H9 (cell line): Measurements from ENCODE around the gene BRPF1. TPM values are rescaled to one million over a fixed set of nuclear protein-coding genes. Genes with fewer than 3 reads are reported as not detected.

ENCODE experiments used
- DNase-seq: peaks from one replicate; pipeline ENCODE4 v3.0.0-alpha.2; 2017
- H2AFZ ChIP-seq: one replicate; pipeline ENCODE4 v1.6.1; 2013; ENCODE audit warnings: mild to moderate bottlenecking, low read length, control low read depth, moderate library complexity
- H2AK5ac ChIP-seq: 2 replicates; pipeline ENCODE4 v1.6.1; 2013; ENCODE audit warnings: low read length, control low read depth, mixed read lengths; ENCODE audit not compliant: insufficient read length
- H2BK120ac ChIP-seq: one replicate; pipeline ENCODE4 v1.6.1; 2013; ENCODE audit warnings: low read depth, mild to moderate bottlenecking, low read length, control low read depth, inconsistent platforms; ENCODE audit not compliant: poor library complexity, severe bottlenecking
- H2BK12ac ChIP-seq: 2 replicates; pipeline ENCODE4 v1.6.1; 2013; ENCODE audit warnings: low read length, control low read depth, mixed read lengths, low read depth; ENCODE audit not compliant: insufficient read length
- H2BK15ac ChIP-seq: 2 replicates; pipeline ENCODE4 v1.6.1; 2013; ENCODE audit warnings: low read depth, low read length, control low read depth
- H2BK20ac ChIP-seq: one replicate; pipeline ENCODE4 v1.6.1; 2013; ENCODE audit warnings: low read depth, mild to moderate bottlenecking, low read length, control low read depth, inconsistent platforms; ENCODE audit not compliant: poor library complexity, severe bottlenecking
- H2BK5ac ChIP-seq: 2 replicates; pipeline ENCODE4 v1.6.1; 2013; ENCODE audit warnings: low read length, control low read depth, mixed read lengths; ENCODE audit not compliant: insufficient read length
- H3K14ac ChIP-seq: 2 replicates; pipeline ENCODE4 v1.6.1; 2013; ENCODE audit warnings: low read length, control low read depth; ENCODE audit not compliant: insufficient read depth
- H3K18ac ChIP-seq: 2 replicates; pipeline ENCODE4 v1.6.1; 2013; ENCODE audit warnings: low read depth, mild to moderate bottlenecking, mixed read lengths, low read length, control low read depth; ENCODE audit not compliant: insufficient read length
- H3K23ac ChIP-seq: 2 replicates; pipeline ENCODE4 v1.6.1; 2013; ENCODE audit warnings: low read length, control low read depth, mixed read lengths, low read depth; ENCODE audit not compliant: insufficient read length
- H3K23me2 ChIP-seq: 2 replicates; pipeline ENCODE4 v1.6.1; 2013; ENCODE audit warnings: low read depth, mild to moderate bottlenecking, mixed read lengths, low read length, control low read depth; ENCODE audit not compliant: insufficient read length, poor library complexity, severe bottlenecking
- H3K27ac ChIP-seq: 2 replicates; pipeline ENCODE4 v1.5.1; 2013; ENCODE audit warnings: low read length, control low read depth, mixed read lengths, low read depth; ENCODE audit not compliant: insufficient read length
- H3K27me3 ChIP-seq: 2 replicates; pipeline ENCODE4 v1.6.1; 2013; ENCODE audit warnings: low read length, control low read depth, inconsistent platforms; ENCODE audit not compliant: insufficient read depth
- H3K4ac ChIP-seq: 2 replicates; pipeline ENCODE4 v1.6.1; 2013; ENCODE audit warnings: low read depth, mild to moderate bottlenecking, control low read depth, inconsistent platforms, low read length, moderate library complexity
- H3K4me1 ChIP-seq: 2 replicates; pipeline ENCODE4 v1.6.1; 2013; ENCODE audit warnings: low read length, control low read depth, inconsistent platforms; ENCODE audit not compliant: insufficient read depth
- H3K4me2 ChIP-seq: 2 replicates; pipeline ENCODE4 v1.6.1; 2013; ENCODE audit warnings: low read length, control low read depth, mixed read lengths; ENCODE audit not compliant: insufficient read length, insufficient read depth
- H3K56ac ChIP-seq: 2 replicates; pipeline ENCODE4 v1.6.1; 2013; ENCODE audit warnings: low read depth, mild to moderate bottlenecking, mixed read lengths, low read length, control low read depth; ENCODE audit not compliant: insufficient read length
- H3K79me1 ChIP-seq: 2 replicates; pipeline ENCODE4 v1.6.1; 2013; ENCODE audit warnings: low read depth, mild to moderate bottlenecking, moderate library complexity, low read length, control low read depth, inconsistent platforms; ENCODE audit not compliant: insufficient read depth, poor library complexity, severe bottlenecking
- H3K79me2 ChIP-seq: 2 replicates; pipeline ENCODE4 v1.6.1; 2013; ENCODE audit warnings: low read length, control low read depth, inconsistent platforms; ENCODE audit not compliant: insufficient read depth
- H3K9ac ChIP-seq: 2 replicates; pipeline ENCODE4 v1.6.1; 2013; ENCODE audit warnings: low read length, control low read depth, mixed read lengths; ENCODE audit not compliant: insufficient read length; ENCODE audit errors: extremely low read depth
- H3K9me3 ChIP-seq: one replicate; pipeline ENCODE4 v1.6.1; 2013; ENCODE audit warnings: low read depth, low read length, inconsistent platforms; ENCODE audit not compliant: control insufficient read depth
- H3T11ph ChIP-seq: one replicate; pipeline ENCODE4 v1.6.1; 2013; ENCODE audit warnings: mild to moderate bottlenecking, low read length, control low read depth, inconsistent platforms
- H4K20me1 ChIP-seq: one replicate; pipeline ENCODE4 v1.6.1; 2013; ENCODE audit not compliant: control insufficient read depth, insufficient read length, insufficient read depth
- H4K5ac ChIP-seq: 2 replicates; pipeline ENCODE4 v1.6.1; 2013; ENCODE audit warnings: low read depth, mild to moderate bottlenecking, mixed read lengths, low read length, control low read depth; ENCODE audit not compliant: insufficient read length
- H4K8ac ChIP-seq: replicated peaks from 2 replicates; pipeline ENCODE4 v1.6.1; 2013; ENCODE audit warnings: low read length, control low read depth, mixed read lengths, low read depth; ENCODE audit not compliant: insufficient read length
- H4K91ac ChIP-seq: 2 replicates; pipeline ENCODE4 v1.6.1; 2013; ENCODE audit warnings: low read depth, mild to moderate bottlenecking, moderate library complexity, mixed read lengths, low read length, control low read depth; ENCODE audit not compliant: insufficient read length
- H3K27ac Mint-ChIP-seq, 3 experiments: 2 replicates in 2 of 3; 3 replicates in 1 of 3; pipeline ENCODE4 v1.8.0; 2020 to 2021; ENCODE audit warnings: mixed read lengths in 3 of 3, mild to moderate bottlenecking in 1 of 3, moderate library complexity in 1 of 3
- H3K27me3 Mint-ChIP-seq: 2 replicates; pipeline ENCODE4 v1.8.0; 2021; ENCODE audit warnings: low read depth, mild to moderate bottlenecking, moderate library complexity, mixed read lengths
- H3K36me3 Mint-ChIP-seq, 3 experiments: 2 replicates in 2 of 3; 3 replicates in 1 of 3; pipeline ENCODE4 v1.8.0; 2020 to 2021; ENCODE audit warnings: low read depth in 3 of 3, mixed read lengths in 3 of 3; ENCODE audit not compliant: insufficient read depth in 1 of 3
- H3K4me1 Mint-ChIP-seq, 2 experiments: 2 replicates each; pipeline ENCODE4 v1.8.0; 2020; ENCODE audit warnings: mixed read lengths in 2 of 2
- H3K4me3 Mint-ChIP-seq, 2 experiments: 2 replicates in 1 of 2; 3 replicates in 1 of 2; pipeline ENCODE4 v1.8.0; 2020 to 2021; ENCODE audit warnings: mild to moderate bottlenecking in 2 of 2, mixed read lengths in 2 of 2, moderate library complexity in 1 of 2
- H3K9me3 Mint-ChIP-seq, 2 experiments: 2 replicates in 1 of 2; 3 replicates in 1 of 2; pipeline ENCODE4 v1.8.0; 2020; ENCODE audit warnings: mild to moderate bottlenecking in 2 of 2, mixed read lengths in 2 of 2, moderate library complexity in 1 of 2
- CTCF ChIP-seq: fragments of 200-600 bp; sonication (generic); conservative IDR thresholded peaks from 3 replicates; pipeline ENCODE4 v1.8.0; 2021; ENCODE audit warnings: antibody characterized with exemption, mild to moderate bottlenecking
- WGBS: extraction: QIAGEN DNeasy Blood & Tissue Kit; methylation state at CpG from one replicate; pipeline ENCODE4 v1.1.7; 2013; ENCODE audit warnings: missing lambda C conversion rate, low lambda C conversion rate, mixed read lengths; ENCODE audit not compliant: insufficient read length; ENCODE audit errors: extremely low coverage; 5-methylcytosine and 5-hydroxymethylcytosine counted together
- total RNA-seq: library from RNA; stranded (reverse); gene quantifications from 2 replicates; pipeline ENCODE4 v1.2.1, GENCODE V29; 2021

The BRPF1 gene
- total RNA-seq, 1 experiment from 2014 or later, result 38.6 TPM

DNA sequence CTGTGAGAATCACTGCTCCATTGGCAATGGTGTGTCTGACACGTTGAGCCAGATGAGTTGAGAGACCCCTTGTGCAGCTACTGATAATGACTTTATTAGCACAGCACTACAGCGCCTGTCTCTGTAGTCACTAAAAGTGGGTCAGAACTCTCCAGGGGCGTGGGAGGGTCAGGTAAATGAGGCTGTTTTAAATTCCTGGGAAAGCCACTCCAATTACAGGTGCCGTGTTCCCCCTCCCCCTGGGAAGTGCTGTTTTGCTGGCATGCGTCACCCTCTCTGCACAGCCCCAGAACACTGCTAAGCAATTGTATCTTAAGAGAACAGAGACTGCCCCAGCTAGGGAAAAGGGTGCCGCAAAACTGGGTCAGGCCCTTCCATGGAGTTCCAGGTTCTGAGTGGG is 49.4 kb upstream of the BRPF1 start:
- Histone ChIP-seq H4K5ac (no peak overlapping the region), H2BK12ac (no peak overlapping the region)

More for the DNA sequence above, 49.4 kb upstream of the BRPF1 start:
- H4K8ac ChIP-seq, result no peak overlapping the region
- no peak overlapping the region for H3K18ac ChIP-seq
- Mint-ChIP-seq H3K27me3 (no peaks in the 10 kb centered on the region), H3K36me3 (peaks cover 11 to 79% (median 56%) of the 10 kb centered on the region in 3 experiments; a peak in 6 of 7 replicates), H3K4me1 (no peaks in the 10 kb centered on the region), H3K27ac (no peak overlapping the region; a peak in 2 of 7 replicates), H3K9me3 (no peaks in the 10 kb centered on the region), H3K4me3 (no peak overlapping the region)
- no peaks in the 10 kb centered on the region for H3K79me2 ChIP-seq
- H3K56ac ChIP-seq, result no peak overlapping the region
- no peak overlapping the region for H3K23ac ChIP-seq
- no peak overlapping the region for H2BK15ac ChIP-seq
- H3K79me1 ChIP-seq, result no peaks in the 10 kb centered on the region
- H2BK20ac ChIP-seq, result no peak overlapping the region
- H3K4me2 ChIP-seq, result no peak overlapping the region
- H2BK5ac ChIP-seq, result no peak overlapping the region
- no peak overlapping the region for H3K14ac ChIP-seq
- H4K20me1 ChIP-seq, result no peaks in the 10 kb centered on the region
- no CpG with 5 or more reads among the region's 6 CpGs for WGBS
- no peaks in the 10 kb centered on the region for H3K27me3 ChIP-seq
- no peak overlapping the region for H2BK120ac ChIP-seq
- no peak overlapping the region for H2AK5ac ChIP-seq
- H3K27ac ChIP-seq, result no peak overlapping the region
- H4K91ac ChIP-seq, result no peak overlapping the region
- no peak for TF ChIP-seq CTCF
- no peaks in the 10 kb centered on the region for H3K4me1 ChIP-seq
- no peaks in the 10 kb centered on the region for H3K23me2 ChIP-seq
- no peak overlapping the region for H3T11ph ChIP-seq
- no peak overlapping the region for H2AFZ ChIP-seq
- H3K9me3 ChIP-seq, result no peaks in the 10 kb centered on the region
- no peak overlapping the region for H3K9ac ChIP-seq
- DNase-seq, result no peak
- H3K4ac ChIP-seq, result no peak overlapping the region
